Activated T-helper 1 cell treated with Interleukin-2 at 50 U/mL for 16 hours (primary cell): ENCODE measurements around the gene SEZ6L.

Experiments
- DNase-seq: peaks from one replicate; pipeline ENCODE4 v3.0.0-alpha.2; 2020; ENCODE audit warnings: low read depth

Gene SEZ6L

GRCh38 chr22:26298605-26299310 is 129.5 kb downstream of the SEZ6L start:
- no peak for DNase-seq

- no peak for DNase-seq
Measured at GRCh38 chr22:26302726-26303125, 133.5 kb downstream of the SEZ6L start.

- no peak for DNase-seq
Measured at GRCh38 chr22:26303475-26303874, 134.2 kb downstream of the SEZ6L start.

GRCh38 chr22:26304730-26305129 is 135.5 kb downstream of the SEZ6L start:
- DNase-seq: no peak

GRCh38 chr22:26308467-26308866 is 139.2 kb downstream of the SEZ6L start:
- DNase-seq: no peak

- no peak for DNase-seq
Measured at GRCh38 chr22:26310616-26311015, 141.4 kb downstream of the SEZ6L start.

- no peak for DNase-seq
Measured at GRCh38 chr22:26313291-26313690, 144.0 kb downstream of the SEZ6L start.

GRCh38 chr22:26314171-26314570 is 144.9 kb downstream of the SEZ6L start:
- no peak for DNase-seq

- no peak for DNase-seq
Measured at GRCh38 chr22:26314656-26315055, 145.4 kb downstream of the SEZ6L start.

- DNase-seq: no peak
Measured at GRCh38 chr22:26316732-26317285, 147.5 kb downstream of the SEZ6L start.

GRCh38 chr22:26318975-26319374 is 149.7 kb downstream of the SEZ6L start:
- no peak for DNase-seq

GRCh38 chr22:26320447-26320846 is 151.2 kb downstream of the SEZ6L start:
- no peak for DNase-seq

- no peak for DNase-seq
Measured at GRCh38 chr22:26321469-26321913, 152.2 kb downstream of the SEZ6L start.

GRCh38 chr22:26322179-26322905 is 153.1 kb downstream of the SEZ6L start:
- DNase-seq: no peak

- DNase-seq: no peak
Measured at GRCh38 chr22:26323013-26323412, 153.8 kb downstream of the SEZ6L start.

GRCh38 chr22:26324150-26324549 is 154.9 kb downstream of the SEZ6L start:
- no peak for DNase-seq

- no peak for DNase-seq
Measured at GRCh38 chr22:26325641-26326040, 156.4 kb downstream of the SEZ6L start.

- DNase-seq: no peak
Measured at GRCh38 chr22:26326803-26327202, 157.5 kb downstream of the SEZ6L start.

- DNase-seq: no peak
Measured at GRCh38 chr22:26327306-26327705, 158.0 kb downstream of the SEZ6L start.

- DNase-seq: no peak
Measured at GRCh38 chr22:26328221-26328620, 159.0 kb downstream of the SEZ6L start.

- peak; percentile 11 for DNase-seq
Measured at GRCh38 chr22:26330971-26331625, 161.8 kb downstream of the SEZ6L start.

GRCh38 chr22:26333088-26333800 is 164.0 kb downstream of the SEZ6L start:
- DNase-seq: no peak
